ENCODE data around the gene MMP24OS.

The MMP24OS gene

DNA sequence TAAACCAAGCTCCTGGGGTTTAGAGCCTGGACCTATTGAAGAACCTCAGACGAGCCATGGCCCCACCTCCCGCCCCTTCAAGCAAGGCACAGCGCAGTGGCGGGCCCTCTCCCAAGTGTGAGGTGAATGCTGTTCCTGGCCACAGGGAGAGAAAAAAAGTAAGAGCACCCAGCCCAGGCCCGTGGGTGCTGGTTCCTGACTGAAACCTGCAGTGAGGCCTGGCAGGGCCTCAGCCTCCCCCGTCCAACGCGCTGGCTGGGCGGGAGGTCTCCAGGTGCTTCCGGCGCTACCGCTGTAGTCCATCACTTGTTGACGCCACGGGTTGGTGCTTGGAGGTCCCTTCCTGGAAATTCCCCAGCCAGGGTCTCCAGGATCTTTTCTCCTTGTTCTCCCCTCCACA is 19.8 kb upstream of the MMP24OS start:
- H3K9ac ChIP-seq (ENCODE audit: low read length in 2 of 2): no peak overlapping the region
- H3K4me1 ChIP-seq (ENCODE audit: control insufficient read depth, insufficient read depth, low read length): peaks cover 2% of the 10 kb centered on the region
- no peak overlapping the region for H3K27ac ChIP-seq (ENCODE audit: low read length)
- H3K9me3 ChIP-seq (ENCODE audit: control insufficient read depth in 2 of 2, low read length in 2 of 2): no peaks in the 10 kb centered on the region
- no peaks in the 10 kb centered on the region for H3K36me3 ChIP-seq (ENCODE audit: control insufficient read depth in 2 of 2, insufficient read depth in 2 of 2, low read length in 2 of 2)
- H3K4me3 ChIP-seq (ENCODE audit: low read length in 2 of 2): no peak overlapping the region
- H3K27me3 ChIP-seq (ENCODE audit: control insufficient read depth in 1 of 2, insufficient read depth in 2 of 2, low read length in 2 of 2): peaks cover 2 to 3% of the 10 kb centered on the region in 2 donors

DNA sequence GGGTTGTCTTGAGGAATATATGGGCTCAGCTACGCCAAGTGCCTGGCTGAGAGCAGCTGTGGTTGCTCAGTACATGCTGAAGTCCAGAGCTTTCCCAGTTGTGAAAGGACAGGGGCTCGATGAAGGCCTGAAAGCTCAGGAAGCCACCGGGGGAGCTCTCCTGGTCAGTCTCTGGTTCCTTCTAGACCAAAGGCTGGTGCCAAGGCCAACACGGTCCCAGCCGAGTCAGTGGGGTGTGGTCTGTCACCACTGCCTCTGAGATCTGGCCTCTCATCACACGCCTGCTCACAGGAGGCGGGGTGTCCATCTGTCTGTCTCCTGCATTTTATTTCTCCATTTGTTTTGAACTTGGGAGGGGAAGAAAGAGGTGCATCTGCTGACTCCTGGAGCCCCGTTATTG is 19.2 kb upstream of the MMP24OS start:
- Histone ChIP-seq H3K27me3 (ENCODE audit: control insufficient read depth in 1 of 2, insufficient read depth in 2 of 2, low read length in 2 of 2) (peaks cover 5 to 6% of the 10 kb centered on the region in 2 donors), H3K27ac (ENCODE audit: low read length) (no peak overlapping the region), H3K9me3 (ENCODE audit: control insufficient read depth in 2 of 2, low read length in 2 of 2) (no peaks in the 10 kb centered on the region), H3K4me1 (ENCODE audit: control insufficient read depth, insufficient read depth, low read length) (no peaks in the 10 kb centered on the region), H3K36me3 (ENCODE audit: control insufficient read depth in 2 of 2, insufficient read depth in 2 of 2, low read length in 2 of 2) (no peaks in the 10 kb centered on the region), H3K9ac (ENCODE audit: low read length in 2 of 2) (no peak overlapping the region), H3K4me3 (ENCODE audit: low read length in 2 of 2) (no peak overlapping the region)

DNA sequence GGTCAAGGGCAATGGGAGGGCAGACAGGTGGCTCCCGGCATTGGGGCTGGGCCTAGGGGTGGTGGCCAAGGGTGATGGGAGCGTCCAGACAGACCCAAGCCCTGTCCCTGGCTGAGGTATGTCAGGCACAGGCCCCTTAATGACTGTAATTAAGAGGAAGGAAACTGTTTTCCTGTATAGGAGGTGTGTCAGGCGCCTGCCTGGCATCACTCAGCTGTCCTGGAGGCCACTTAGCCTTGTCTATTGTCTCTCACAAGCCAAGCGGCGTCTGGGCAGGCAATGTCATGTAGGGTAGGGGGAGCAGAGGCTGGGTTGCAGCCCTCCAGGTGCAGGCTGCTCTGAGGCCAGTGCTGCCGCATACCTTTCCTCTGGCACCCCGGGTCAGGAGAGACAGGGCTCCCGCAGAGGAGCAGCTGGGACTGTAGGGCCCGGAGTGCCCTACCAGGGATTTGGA is 18.2 kb upstream of the MMP24OS start:
- Histone ChIP-seq H3K9me3 (ENCODE audit: control insufficient read depth in 2 of 2, low read length in 2 of 2) (no peaks in the 10 kb centered on the region), H3K4me3 (ENCODE audit: low read length in 2 of 2) (no peak overlapping the region), H3K4me1 (ENCODE audit: control insufficient read depth, insufficient read depth, low read length) (no peaks in the 10 kb centered on the region), H3K27me3 (ENCODE audit: control insufficient read depth in 1 of 2, insufficient read depth in 2 of 2, low read length in 2 of 2) (peaks cover 5 to 8% of the 10 kb centered on the region in 2 donors), H3K36me3 (ENCODE audit: control insufficient read depth in 2 of 2, insufficient read depth in 2 of 2, low read length in 2 of 2) (no peaks in the 10 kb centered on the region), H3K9ac (ENCODE audit: low read length in 2 of 2) (no peak overlapping the region), H3K27ac (ENCODE audit: low read length) (no peak overlapping the region)

DNA sequence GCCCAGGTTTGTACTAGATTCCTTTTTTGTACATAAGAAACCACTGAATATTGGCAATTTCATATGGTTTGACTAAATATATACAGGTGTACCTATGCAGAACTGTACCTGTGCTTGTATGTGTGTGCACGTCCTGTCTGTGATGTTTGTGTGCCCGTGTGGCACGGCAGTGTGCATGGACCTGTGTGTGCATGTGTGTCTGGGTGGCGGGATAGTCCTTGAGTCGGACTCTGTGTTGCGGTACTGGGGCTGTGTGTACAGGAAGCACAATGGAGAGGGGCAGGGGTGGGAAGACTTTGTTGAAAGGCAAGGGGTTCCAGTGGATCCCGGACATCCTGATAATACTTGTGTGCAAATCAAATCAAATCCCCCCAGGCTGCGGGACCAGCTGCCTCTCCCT is 17.8 kb upstream of the MMP24OS start:
- H3K9ac ChIP-seq (ENCODE audit: low read length in 2 of 2): no peak overlapping the region
- H3K27me3 ChIP-seq (ENCODE audit: control insufficient read depth in 1 of 2, insufficient read depth in 2 of 2, low read length in 2 of 2): peaks cover 5 to 8% of the 10 kb centered on the region in 2 donors
- H3K4me3 ChIP-seq (ENCODE audit: low read length in 2 of 2): no peak overlapping the region
- no peaks in the 10 kb centered on the region for H3K9me3 ChIP-seq (ENCODE audit: control insufficient read depth in 2 of 2, low read length in 2 of 2)
- H3K27ac ChIP-seq (ENCODE audit: low read length): no peak overlapping the region
- no peaks in the 10 kb centered on the region for H3K36me3 ChIP-seq (ENCODE audit: control insufficient read depth in 2 of 2, insufficient read depth in 2 of 2, low read length in 2 of 2)
- no peaks in the 10 kb centered on the region for H3K4me1 ChIP-seq (ENCODE audit: control insufficient read depth, insufficient read depth, low read length)

DNA sequence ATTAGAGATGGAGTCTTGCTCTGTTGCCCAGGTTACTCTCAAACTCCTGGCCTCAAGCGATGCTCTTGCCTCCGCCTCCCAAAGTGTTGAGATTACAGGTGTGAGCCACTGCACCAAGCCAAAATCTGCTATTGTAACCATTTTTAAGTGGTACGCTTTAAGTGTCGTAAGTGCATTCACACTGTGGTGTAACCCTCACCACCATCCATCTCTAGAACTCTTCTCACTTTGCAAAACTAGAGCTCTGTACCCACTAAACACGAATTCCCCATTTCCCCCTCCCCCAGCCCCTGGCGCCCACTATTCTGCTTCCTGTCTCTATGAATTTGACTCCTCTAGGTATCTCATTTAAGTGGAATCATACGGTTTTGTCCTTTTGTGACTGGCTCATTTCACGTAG is 17.1 kb upstream of the MMP24OS start:
- Histone ChIP-seq H3K4me3 (ENCODE audit: low read length in 2 of 2) (no peak overlapping the region), H3K4me1 (ENCODE audit: control insufficient read depth, insufficient read depth, low read length) (no peaks in the 10 kb centered on the region), H3K9me3 (ENCODE audit: control insufficient read depth in 2 of 2, low read length in 2 of 2) (no peaks in the 10 kb centered on the region), H3K36me3 (ENCODE audit: control insufficient read depth in 2 of 2, insufficient read depth in 2 of 2, low read length in 2 of 2) (no peaks in the 10 kb centered on the region), H3K27me3 (ENCODE audit: control insufficient read depth in 1 of 2, insufficient read depth in 2 of 2, low read length in 2 of 2) (peaks cover 5 to 8% of the 10 kb centered on the region in 2 donors), H3K9ac (ENCODE audit: low read length in 2 of 2) (no peak overlapping the region), H3K27ac (ENCODE audit: low read length) (no peak overlapping the region)

DNA sequence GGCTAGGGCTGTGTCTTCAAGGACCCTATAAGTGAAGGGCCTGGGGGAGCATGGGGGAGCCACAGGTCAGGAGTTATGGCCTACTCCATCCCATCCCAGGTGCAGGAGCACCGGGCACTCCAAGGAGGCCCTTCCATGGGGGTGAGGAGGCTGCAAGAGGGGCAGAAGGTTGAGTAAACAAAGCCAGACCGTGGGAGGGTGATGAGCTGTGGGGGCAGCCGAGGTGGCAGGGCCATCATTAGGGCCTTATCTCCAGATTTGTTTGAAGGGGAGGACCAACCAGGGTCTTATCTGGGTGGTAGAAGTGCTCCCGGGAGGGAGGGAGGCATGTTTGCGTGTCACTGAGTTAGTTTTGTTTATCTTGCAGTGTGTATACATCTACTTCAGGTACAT is 16.4 kb upstream of the MMP24OS start:
- no peak overlapping the region for H3K4me3 ChIP-seq (ENCODE audit: low read length in 2 of 2)
- peaks cover 5 to 8% of the 10 kb centered on the region in 2 donors for H3K27me3 ChIP-seq (ENCODE audit: control insufficient read depth in 1 of 2, insufficient read depth in 2 of 2, low read length in 2 of 2)
- no peaks in the 10 kb centered on the region for H3K36me3 ChIP-seq (ENCODE audit: control insufficient read depth in 2 of 2, insufficient read depth in 2 of 2, low read length in 2 of 2)
- no peaks in the 10 kb centered on the region for H3K9me3 ChIP-seq (ENCODE audit: control insufficient read depth in 2 of 2, low read length in 2 of 2)
- no peak overlapping the region for H3K9ac ChIP-seq (ENCODE audit: low read length in 2 of 2)
- no peak overlapping the region for H3K27ac ChIP-seq (ENCODE audit: low read length)
- H3K4me1 ChIP-seq (ENCODE audit: control insufficient read depth, insufficient read depth, low read length): no peaks in the 10 kb centered on the region

DNA sequence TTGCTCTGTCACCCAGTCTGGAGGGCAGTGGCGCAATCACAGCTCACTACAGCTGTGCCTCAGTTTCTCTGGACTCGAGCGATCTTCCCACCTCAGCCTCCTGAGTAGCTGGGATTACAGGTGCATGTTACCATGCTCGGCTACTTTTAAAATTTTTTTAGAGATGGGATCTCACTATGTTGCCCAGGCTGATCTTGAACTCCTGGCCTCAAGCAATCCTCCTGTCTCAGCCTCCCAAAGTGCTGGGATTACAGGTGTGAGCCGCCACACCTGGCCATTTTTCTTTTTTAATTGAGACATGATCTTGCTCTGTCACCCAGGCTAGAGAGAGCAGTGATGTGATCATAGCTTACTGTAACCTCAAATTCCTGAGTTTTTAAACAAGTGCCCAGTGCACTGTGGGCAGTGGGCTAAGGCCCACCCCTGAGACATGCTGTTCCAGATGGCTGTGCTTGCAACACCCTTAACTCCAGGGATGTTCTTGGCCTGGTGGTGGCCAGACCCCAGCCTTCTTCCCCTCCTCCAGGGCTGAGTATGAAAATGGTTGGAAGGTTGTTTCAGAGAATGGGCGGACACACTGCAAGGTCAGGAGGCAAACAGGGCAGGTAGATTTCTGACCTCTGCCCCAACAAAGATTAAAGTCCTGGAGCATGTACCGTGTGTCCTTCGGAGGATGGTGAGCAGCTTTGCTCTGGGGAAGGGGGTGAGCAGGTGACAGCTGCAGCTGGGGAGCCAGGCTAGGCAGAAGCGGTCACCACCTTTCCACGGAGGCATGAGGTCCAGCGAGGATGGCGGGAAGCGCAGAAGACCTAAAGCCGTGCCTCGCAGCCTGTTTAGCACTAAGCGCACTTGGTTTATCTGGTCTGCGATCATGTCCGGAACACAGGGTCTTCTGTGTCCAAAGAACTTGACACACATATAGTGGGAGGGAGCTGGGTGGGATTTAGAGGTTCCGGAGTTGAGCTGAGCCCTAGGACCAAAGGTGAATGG is 15.7 kb upstream of the MMP24OS start:
- Histone ChIP-seq H3K36me3 (ENCODE audit: control insufficient read depth in 2 of 2, insufficient read depth in 2 of 2, low read length in 2 of 2) (no peaks in the 10 kb centered on the region), H3K4me3 (ENCODE audit: low read length in 2 of 2) (no peak overlapping the region), H3K27ac (ENCODE audit: low read length) (no peak overlapping the region), H3K4me1 (ENCODE audit: control insufficient read depth, insufficient read depth, low read length) (no peaks in the 10 kb centered on the region), H3K9ac (ENCODE audit: low read length in 2 of 2) (no peak overlapping the region), H3K9me3 (ENCODE audit: control insufficient read depth in 2 of 2, low read length in 2 of 2) (no peaks in the 10 kb centered on the region), H3K27me3 (ENCODE audit: control insufficient read depth in 1 of 2, insufficient read depth in 2 of 2, low read length in 2 of 2) (peaks cover 5 to 8% of the 10 kb centered on the region in 2 donors)

DNA sequence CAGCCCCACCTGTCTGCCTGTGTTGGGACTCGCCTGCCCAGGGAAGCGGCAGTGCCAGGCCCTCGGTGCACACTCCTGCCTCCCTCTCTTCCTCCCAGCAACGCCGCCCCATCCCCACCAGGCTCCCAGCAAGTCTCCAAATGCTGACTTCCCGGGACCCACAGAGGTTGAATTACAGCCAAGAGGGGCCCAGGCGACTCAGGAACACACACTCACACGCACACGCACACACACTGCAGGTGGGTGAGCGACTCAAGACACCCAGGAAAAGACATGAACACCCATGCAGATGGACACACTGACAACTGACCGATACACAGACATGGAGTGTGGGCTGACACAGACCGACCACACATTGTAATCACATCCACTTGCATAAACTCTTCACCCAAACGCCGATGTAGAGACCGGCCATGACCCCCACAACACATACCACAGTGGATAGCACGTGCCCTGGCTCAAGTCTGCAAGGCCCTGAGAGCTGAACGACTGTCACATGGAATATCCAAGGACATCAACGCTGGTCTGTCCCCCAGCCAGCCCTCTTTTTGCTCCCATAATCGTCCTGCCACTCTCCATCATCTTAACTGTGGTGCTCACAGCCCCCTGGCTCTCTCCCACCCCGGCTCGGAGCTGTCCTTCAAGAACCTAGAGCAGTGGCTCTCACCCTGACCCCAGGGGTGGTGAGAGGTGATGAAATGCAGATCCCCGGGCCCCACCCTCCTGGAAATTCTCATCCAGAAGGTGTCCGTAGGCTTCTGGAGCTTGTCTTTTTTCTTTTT is 14.8 kb upstream of the MMP24OS start:
- Histone ChIP-seq H3K36me3 (ENCODE audit: control insufficient read depth in 2 of 2, insufficient read depth in 2 of 2, low read length in 2 of 2) (no peaks in the 10 kb centered on the region), H3K27ac (ENCODE audit: low read length) (no peak overlapping the region)

DNA sequence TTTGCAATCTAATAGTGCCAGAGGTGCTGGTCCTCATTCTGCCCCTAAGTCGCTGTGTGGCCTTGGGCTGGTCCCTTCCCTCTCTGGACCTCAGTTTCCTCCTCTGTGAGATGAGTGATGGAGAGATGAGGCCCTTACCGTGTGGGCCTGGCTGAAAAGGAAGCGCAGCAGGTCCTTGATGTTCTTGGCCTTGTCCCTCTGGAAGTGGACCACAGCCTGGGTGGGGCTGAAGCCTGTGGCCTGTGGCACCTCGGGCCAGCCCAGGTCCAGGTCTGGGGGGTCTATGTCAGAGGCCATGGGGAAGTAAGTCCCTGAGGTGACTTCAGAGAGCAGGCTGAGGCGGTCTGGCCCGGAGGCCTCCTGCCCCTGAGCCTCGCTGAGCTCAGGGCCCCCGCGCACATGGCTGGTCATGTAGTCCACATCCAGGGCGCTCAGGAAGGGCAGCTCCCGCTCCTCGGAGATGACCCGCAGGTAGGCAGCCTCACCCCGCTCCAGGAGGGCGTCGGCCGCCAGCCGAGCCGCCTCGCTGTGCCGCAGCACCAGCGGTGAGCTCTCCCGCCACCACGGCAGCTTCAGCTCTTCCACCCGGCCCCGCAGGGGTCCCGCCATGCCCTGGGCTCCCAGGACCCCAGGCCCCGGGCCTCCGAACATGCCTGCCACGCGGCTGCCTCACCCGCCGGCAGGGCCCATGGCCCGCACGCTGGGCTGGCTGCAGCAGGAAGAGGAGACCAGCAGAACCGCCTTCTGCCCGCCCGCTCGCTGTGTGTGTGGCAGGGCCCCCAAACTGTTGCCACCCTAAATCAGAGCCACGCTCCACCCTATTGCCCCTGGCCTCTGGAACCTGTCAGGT is 14.0 kb upstream of the MMP24OS start, which contains the start of gene FAM83C:
FAM83C (minus strand) TSS at position 772 of the 850 bp plus-strand sequence; CDS start at position 651, 121 bp downstream.
- peaks cover 5 to 8% of the 10 kb centered on the region in 2 donors for H3K27me3 ChIP-seq (ENCODE audit: control insufficient read depth in 1 of 2, insufficient read depth in 2 of 2, low read length in 2 of 2)
- no peak within 1 kb of the TSS for H3K27ac ChIP-seq (ENCODE audit: low read length)
- no peak within 1 kb of the TSS for H3K4me3 ChIP-seq (ENCODE audit: low read length in 2 of 2)
- no peaks in the 10 kb centered on the region for H3K9me3 ChIP-seq (ENCODE audit: control insufficient read depth in 2 of 2, low read length in 2 of 2)
- H3K36me3 ChIP-seq (ENCODE audit: control insufficient read depth in 2 of 2, insufficient read depth in 2 of 2, low read length in 2 of 2): no peaks in the 10 kb centered on the region
- H3K9ac ChIP-seq (ENCODE audit: low read length in 2 of 2): no peak within 1 kb of the TSS
- H3K4me1 ChIP-seq (ENCODE audit: control insufficient read depth, insufficient read depth, low read length): no peaks in the 10 kb centered on the region

More for the DNA sequence above, 14.8 kb upstream of the MMP24OS start:
- Histone ChIP-seq H3K9me3 (ENCODE audit: control insufficient read depth in 2 of 2, low read length in 2 of 2) (no peaks in the 10 kb centered on the region), H3K4me1 (ENCODE audit: control insufficient read depth, insufficient read depth, low read length) (no peaks in the 10 kb centered on the region), H3K4me3 (ENCODE audit: low read length in 2 of 2) (no peak overlapping the region), H3K27me3 (ENCODE audit: control insufficient read depth in 1 of 2, insufficient read depth in 2 of 2, low read length in 2 of 2) (peaks cover 5 to 8% of the 10 kb centered on the region in 2 donors), H3K9ac (ENCODE audit: low read length in 2 of 2) (no peak overlapping the region)

DNA sequence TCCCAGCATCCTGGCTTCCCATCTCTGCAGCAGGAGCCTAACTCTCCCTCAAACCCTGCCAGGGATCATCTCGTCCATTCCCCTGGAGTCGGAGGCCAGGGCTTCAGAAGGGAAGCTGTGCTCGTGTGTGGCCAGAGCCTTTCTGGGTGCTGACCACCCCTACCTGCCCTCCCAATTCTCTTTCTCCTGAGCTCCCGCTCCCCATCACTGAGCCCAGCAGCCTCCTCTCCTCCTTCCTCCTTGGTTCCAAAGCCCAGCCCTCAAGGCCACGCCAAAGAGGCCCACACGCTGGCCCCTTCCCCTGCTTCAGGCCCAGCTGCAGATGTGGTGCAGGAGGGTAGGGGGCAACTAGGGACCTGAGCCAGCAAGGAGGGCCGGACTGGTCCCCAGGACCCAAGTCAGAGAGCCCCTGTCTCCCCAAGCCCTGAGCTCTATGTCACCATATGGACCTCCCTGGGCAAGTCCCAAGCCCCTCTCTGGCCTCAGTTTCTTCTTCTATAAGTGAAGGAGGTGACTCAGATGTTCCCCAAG is 13.0 kb upstream of the MMP24OS start:
- peaks cover 5 to 8% of the 10 kb centered on the region in 2 donors for H3K27me3 ChIP-seq (ENCODE audit: control insufficient read depth in 1 of 2, insufficient read depth in 2 of 2, low read length in 2 of 2)
- H3K4me3 ChIP-seq (ENCODE audit: low read length in 2 of 2): no peak overlapping the region
- H3K9me3 ChIP-seq (ENCODE audit: control insufficient read depth in 2 of 2, low read length in 2 of 2): no peaks in the 10 kb centered on the region
- no peak overlapping the region for H3K9ac ChIP-seq (ENCODE audit: low read length in 2 of 2)
- H3K4me1 ChIP-seq (ENCODE audit: control insufficient read depth, insufficient read depth, low read length): no peaks in the 10 kb centered on the region
- H3K27ac ChIP-seq (ENCODE audit: low read length): no peak overlapping the region
- H3K36me3 ChIP-seq (ENCODE audit: control insufficient read depth in 2 of 2, insufficient read depth in 2 of 2, low read length in 2 of 2): no peaks in the 10 kb centered on the region

All from stomach smooth muscle (tissue), 2 donors.